A549 (cell line): ENCODE data around the gene PIP5KL1.

Source experiments
- CHD2 ChIP-seq: fragments of 150-350 bp; IDR thresholded peaks from 2 replicates; pipeline ENCODE4 v1.6.1; 2014; ENCODE audit warnings: low read length; ENCODE audit not compliant: partially characterized antibody
- CTCF ChIP-seq: fragments of >200 bp; sonication (Bioruptor Twin); formaldehyde crosslinking; IDR thresholded peaks from 3 replicates; pipeline ENCODE4 v1.5.1; 2016
- EP300 ChIP-seq, 2 experiments: fragments of >200 bp; sonication (Bioruptor Twin); formaldehyde crosslinking; IDR thresholded peaks; 2 replicates in 1 of 2; 3 replicates in 1 of 2; pipeline ENCODE4 v1.6.1; 2016 to 2017
- HEYL ChIP-seq: fragments of 250-450 bp; sonication (Bioruptor Pico); IDR thresholded peaks from 2 replicates; pipeline ENCODE4 v1.8.0; 2021; ENCODE audit warnings: mild to moderate bottlenecking, moderate library complexity
- KDM1A ChIP-seq: fragments of 200-600 bp; sonication (generic); IDR thresholded peaks from 2 replicates; pipeline ENCODE4 v1.6.1; 2016; ENCODE audit warnings: low read depth, mild to moderate bottlenecking
- NFE2L2 ChIP-seq: fragments of 150-350 bp; conservative IDR thresholded peaks from 2 replicates; pipeline ENCODE4 v1.6.1; 2014; ENCODE audit warnings: low read length
- POLR2A ChIP-seq: IDR thresholded peaks from 2 replicates; pipeline ENCODE4 v1.6.1; 2012; ENCODE audit warnings: mild to moderate bottlenecking, low read length
- RCOR1 ChIP-seq: fragments of 150-350 bp; IDR thresholded peaks from 2 replicates; pipeline ENCODE4 v1.6.1; 2014; ENCODE audit warnings: antibody characterized with exemption, low read length, low read depth
- ZNF302 ChIP-seq: fragments of 250-450 bp; sonication (Bioruptor Pico); IDR thresholded peaks from 2 replicates; pipeline ENCODE4 v1.9.0; 2021; ENCODE audit warnings: inconsistent platforms, mild to moderate bottlenecking, moderate library complexity
- TF ChIP-seq, protein P1 (sequence below): fragments of 450-650 bp; IDR thresholded peaks from 2 replicates; pipeline ENCODE4 v1.6.1; 2014; ENCODE audit warnings: antibody characterized with exemption

- TF ChIP-seq HEYL (CRISPR knock-in tag), result no peak
- TF ChIP-seq KDM1A, result no peak
- no peak for TF ChIP-seq POLR2A
- no peak for TF ChIP-seq NFE2L2
- TF ChIP-seq CTCF, result no peak
- no peak for TF ChIP-seq CHD2
- TF ChIP-seq RCOR1, result no peak
- TF ChIP-seq ZNF302, result no peak
- TF ChIP-seq, protein P1, sequence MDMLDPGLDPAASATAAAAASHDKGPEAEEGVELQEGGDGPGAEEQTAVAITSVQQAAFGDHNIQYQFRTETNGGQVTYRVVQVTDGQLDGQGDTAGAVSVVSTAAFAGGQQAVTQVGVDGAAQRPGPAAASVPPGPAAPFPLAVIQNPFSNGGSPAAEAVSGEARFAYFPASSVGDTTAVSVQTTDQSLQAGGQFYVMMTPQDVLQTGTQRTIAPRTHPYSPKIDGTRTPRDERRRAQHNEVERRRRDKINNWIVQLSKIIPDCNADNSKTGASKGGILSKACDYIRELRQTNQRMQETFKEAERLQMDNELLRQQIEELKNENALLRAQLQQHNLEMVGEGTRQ, result no peak
- TF ChIP-seq EP300 (IDR thresholded peaks at IDR 0.05), result no peak
Measured at GRCh38 chr9:127913682-127914081, 16.9 kb downstream of the PIP5KL1 start.
